ENCODE data around the gene TNFSF13. TPM values are rescaled to one million over a fixed set of nuclear protein-coding genes. Genes with fewer than 3 reads are reported as not detected.

TNFSF13 gene
- 0.61 to 1.9 TPM (median 1.3 TPM) in 5 replicates for total RNA-seq (2022; extraction: Qiagen RNA extraction; ENCODE audit: low read depth)

DNA sequence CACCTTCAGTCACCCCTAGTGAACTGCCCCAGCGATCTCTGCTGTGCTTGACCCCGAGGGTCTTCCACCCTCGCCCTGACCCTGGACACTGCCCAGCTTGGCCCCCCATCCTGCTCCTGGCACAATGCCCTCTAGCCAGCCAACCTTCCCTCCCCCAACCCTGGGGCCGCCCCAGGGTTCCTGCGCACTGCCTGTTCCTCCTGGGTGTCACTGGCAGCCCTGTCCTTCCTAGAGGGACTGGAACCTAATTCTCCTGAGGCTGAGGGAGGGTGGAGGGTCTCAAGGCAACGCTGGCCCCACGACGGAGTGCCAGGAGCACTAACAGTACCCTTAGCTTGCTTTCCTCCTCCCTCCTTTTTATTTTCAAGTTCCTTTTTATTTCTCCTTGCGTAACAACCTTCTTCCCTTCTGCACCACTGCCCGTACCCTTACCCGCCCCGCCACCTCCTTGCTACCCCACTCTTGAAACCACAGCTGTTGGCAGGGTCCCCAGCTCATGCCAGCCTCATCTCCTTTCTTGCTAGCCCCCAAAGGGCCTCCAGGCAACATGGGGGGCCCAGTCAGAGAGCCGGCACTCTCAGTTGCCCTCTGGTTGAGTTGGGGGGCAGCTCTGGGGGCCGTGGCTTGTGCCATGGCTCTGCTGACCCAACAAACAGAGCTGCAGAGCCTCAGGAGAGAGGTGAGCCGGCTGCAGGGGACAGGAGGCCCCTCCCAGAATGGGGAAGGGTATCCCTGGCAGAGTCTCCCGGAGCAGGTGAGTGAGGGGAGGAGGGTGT is at the start of gene TNFSF13:
Gene TNFSF13, plus strand, starts transcription at position 207 of the 776 bp plus-strand sequence. Its CDS starts 290 bp downstream, at position 497.

DNA sequence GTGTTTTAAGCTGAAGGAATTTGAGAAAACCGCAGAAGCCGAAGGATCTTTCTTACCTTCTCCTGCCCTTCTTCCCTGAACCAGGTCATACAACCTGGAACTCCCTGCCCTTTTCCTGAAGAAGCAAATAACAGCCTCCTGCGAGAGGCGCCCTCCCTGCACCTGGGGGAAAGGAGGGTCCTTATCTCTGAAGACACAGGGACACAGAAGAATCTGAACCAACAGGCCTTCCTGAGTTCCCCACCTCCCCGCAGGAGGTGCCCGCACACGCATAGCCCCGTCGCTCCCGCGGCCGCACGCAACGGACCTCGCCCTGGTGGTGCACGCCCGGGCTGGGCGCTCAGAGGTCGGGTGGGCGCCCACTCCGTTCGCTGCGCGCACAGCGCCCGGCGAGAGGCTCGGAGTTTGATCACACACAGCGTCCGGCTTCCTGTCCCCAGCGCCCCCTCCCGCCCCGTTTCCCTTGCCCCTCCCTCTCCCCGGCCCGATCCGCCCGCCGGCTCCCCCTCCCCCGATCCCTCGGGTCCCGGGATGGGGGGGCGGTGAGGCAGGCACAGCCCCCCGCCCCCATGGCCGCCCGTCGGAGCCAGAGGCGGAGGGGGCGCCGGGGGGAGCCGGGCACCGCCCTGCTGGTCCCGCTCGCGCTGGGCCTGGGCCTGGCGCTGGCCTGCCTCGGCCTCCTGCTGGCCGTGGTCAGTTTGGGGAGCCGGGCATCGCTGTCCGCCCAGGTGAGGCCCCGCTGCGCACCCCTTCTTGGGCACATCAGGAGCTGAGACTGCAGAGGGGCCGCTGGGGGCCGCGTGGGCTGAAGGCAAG is 9.8 kb upstream of the TNFSF13 start, which contains the start of gene TNFSF12:
Gene TNFSF12, plus strand, starts transcription at position 474 of the 816 bp plus-strand sequence. Its CDS starts 96 bp downstream, at position 570.

DNA sequence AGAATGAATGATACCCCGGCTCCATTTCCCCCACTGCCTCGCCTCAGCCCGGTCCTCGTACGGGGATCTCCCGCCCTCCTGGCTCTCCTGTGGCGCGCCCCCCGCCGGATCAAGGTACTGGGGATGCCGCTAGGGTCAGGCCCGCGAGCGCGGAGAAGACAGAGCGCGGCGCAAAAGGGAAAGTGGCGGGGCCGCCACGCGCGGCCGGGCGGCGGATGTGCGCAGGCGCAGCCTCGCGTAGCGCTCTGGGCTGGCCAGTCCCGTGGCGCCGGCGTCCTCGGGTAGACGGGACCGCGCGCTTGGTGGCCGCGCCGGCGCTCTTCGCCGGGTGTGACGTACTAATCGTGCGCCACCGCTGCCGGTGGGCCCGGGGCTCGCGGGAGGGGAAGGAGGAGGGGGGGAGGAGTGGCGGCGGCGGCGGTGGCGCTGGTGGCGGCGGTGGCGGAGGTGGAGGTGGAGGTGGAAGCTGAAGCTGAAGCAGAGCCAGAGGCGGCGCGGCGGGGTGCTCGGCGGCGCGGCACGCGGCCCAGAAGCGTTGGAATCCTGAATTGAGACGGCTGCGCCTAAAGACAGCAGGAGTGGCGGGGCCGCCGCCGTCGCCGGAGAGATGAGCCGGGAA is 3.1 kb downstream of the TNFSF13 start, which contains the start of gene SENP3:
Gene SENP3, plus strand, starts transcription at position 331 of the 619 bp plus-strand sequence. CDS start 1,158 bp downstream, outside the sequence.

DNA sequence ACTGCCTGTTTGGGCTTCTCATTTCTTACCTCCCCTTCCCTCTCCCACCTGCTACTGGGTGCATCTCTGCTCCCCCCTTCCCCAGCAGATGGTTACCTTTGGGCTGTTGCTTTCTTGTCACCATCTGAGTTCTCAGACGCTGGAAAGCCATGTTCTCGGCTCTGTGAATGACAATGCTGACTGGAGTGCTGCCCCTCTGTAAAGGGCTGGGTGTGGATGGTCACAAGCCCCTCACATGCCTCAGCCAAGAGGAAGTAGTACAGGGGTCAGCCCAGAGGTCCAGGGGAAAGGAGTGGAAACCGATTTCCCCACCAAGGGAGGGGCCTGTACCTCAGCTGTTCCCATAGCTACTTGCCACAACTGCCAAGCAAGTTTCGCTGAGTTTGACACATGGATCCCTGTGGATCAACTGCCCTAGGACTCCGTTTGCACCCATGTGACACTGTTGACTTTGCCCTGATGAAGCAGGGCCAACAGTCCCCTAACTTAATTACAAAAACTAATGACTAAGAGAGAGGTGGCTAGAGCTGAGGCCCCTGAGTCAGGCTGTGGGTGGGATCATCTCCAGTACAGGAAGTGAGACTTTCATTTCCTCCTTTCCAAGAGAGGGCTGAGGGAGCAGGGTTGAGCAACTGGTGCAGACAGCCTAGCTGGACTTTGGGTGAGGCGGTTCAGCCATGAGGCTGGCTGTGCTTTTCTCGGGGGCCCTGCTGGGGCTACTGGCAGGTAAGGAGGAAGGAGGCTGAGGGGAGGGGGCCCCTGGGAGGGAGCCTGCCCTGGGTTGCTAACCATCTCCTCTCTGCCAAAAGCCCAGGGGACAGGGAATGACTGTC is 20.7 kb downstream of the TNFSF13 start, which contains the start of gene CD68:
Gene CD68, plus strand, starts transcription at position 638 of the 833 bp plus-strand sequence. Its CDS starts 40 bp downstream, at position 678.

GRCh38 chr17:7583253-7584109 is 24.9 kb downstream of the TNFSF13 start, which contains the start of gene MPDU1:
MPDU1 (plus strand) TSS chr17:7583852; CDS start chr17:7583863, 11 bp downstream.

DNA sequence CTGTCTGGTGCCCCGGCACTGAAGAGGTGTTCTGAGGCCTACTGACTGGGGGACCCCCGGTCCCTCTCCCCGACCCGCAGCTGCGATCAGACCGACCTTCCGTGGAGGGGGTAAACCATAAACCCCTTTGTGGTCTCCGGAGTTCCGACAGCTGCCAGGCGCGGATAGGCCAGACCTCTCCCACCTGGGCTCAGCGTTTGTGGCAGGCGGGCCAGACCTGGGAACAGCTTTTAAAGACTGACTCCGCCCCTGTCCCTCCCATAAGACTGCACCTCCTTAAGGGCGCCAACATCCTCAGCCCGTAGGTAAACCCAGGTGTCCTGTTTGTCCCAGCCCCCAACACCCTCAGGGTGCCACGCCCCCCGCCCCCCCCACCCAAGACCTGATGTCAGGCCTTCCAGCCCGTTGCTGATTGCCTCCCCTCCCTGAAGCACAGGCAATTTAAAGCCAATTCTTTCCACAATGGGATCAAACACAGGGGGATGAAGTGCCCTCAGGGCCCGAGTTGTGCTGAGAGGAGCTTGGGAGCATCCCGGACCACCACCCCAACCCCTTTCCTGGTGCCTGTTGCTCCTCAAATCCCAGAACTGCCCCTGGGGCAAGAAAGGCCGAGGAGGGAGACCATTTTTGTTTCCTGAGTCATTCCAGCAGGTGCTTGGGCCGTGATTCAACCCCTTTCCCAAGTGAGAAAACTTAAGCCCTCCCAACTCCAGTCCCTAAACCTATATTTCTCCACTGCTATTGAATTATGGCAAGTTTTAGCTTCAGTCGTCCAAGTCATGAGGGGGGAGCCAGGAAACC is 31.5 kb downstream of the TNFSF13 start, which contains the start of gene SOX15:
Gene SOX15, minus strand, starts transcription at position 204 of the 801 bp plus-strand sequence. CDS start 418 bp downstream, outside the sequence.

Other genes starting within 250 kb of the TNFSF13 start
- 91.6 to 105 TPM (median 99.8 TPM) in 5 replicates for gene GPS2, start 243.4 kb upstream of the TNFSF13 start, total RNA-seq (2022; extraction: Qiagen RNA extraction; ENCODE audit: low read depth)
- gene NEURL4, start 229.4 kb upstream of the TNFSF13 start, total RNA-seq (2022; extraction: Qiagen RNA extraction; ENCODE audit: low read depth) = 24.3 to 33.5 TPM (median 29.7 TPM) in 5 replicates
- 1.9 to 7.2 TPM (median 3.1 TPM) in 5 replicates for gene ACAP1, start 222.2 kb upstream of the TNFSF13 start, total RNA-seq (2022; extraction: Qiagen RNA extraction; ENCODE audit: low read depth)
- gene KCTD11, start 206.6 kb upstream of the TNFSF13 start, total RNA-seq (2022; extraction: Qiagen RNA extraction; ENCODE audit: low read depth) = 11.9 to 16.4 TPM (median 13.3 TPM) in 5 replicates
- not detected in 5 replicates for gene TMEM95, start 203.6 kb upstream of the TNFSF13 start, total RNA-seq (2022; extraction: Qiagen RNA extraction; ENCODE audit: low read depth)
- gene TNK1, start 177.7 kb upstream of the TNFSF13 start, total RNA-seq (2022; extraction: Qiagen RNA extraction; ENCODE audit: low read depth) = 1.5 to 2.4 TPM (median 1.8 TPM) in 5 replicates
- gene PLSCR3, start 164.2 kb upstream of the TNFSF13 start, total RNA-seq (2022; extraction: Qiagen RNA extraction; ENCODE audit: low read depth) = 36.7 to 43.5 TPM (median 37.7 TPM) in 5 replicates
- 181 to 224 TPM (median 197 TPM) in 5 replicates for gene TMEM256, start 154.7 kb upstream of the TNFSF13 start, total RNA-seq (2022; extraction: Qiagen RNA extraction; ENCODE audit: low read depth)
- gene NLGN2, start 150.9 kb upstream of the TNFSF13 start, total RNA-seq (2022; extraction: Qiagen RNA extraction; ENCODE audit: low read depth) = 14.2 to 20.2 TPM (median 17.0 TPM) in 5 replicates
- gene SPEM1, start 138.4 kb upstream of the TNFSF13 start, total RNA-seq (2022; extraction: Qiagen RNA extraction; ENCODE audit: low read depth) = 0.09 TPM in 1 of 5 replicates, not detected in the others
- gene SPEM2, start 133.1 kb upstream of the TNFSF13 start, total RNA-seq (2022; extraction: Qiagen RNA extraction; ENCODE audit: low read depth) = 0.10 to 0.14 TPM in 2 of 5 replicates, not detected in the others
- gene SPEM3, start 129.9 kb upstream of the TNFSF13 start, total RNA-seq (2022; extraction: Qiagen RNA extraction; ENCODE audit: low read depth) = 0.01 to 0.04 TPM in 2 of 5 replicates, not detected in the others
- gene TMEM102, start 123.3 kb upstream of the TNFSF13 start, total RNA-seq (2022; extraction: Qiagen RNA extraction; ENCODE audit: low read depth) = 9.6 to 14.5 TPM (median 13.1 TPM) in 5 replicates
- gene FGF11, start 119.2 kb upstream of the TNFSF13 start, total RNA-seq (2022; extraction: Qiagen RNA extraction; ENCODE audit: low read depth) = 0.99 to 1.4 TPM (median 1.4 TPM) in 5 replicates
- 4.7 to 7.6 TPM (median 7.2 TPM) in 5 replicates for gene CHRNB1, start 113.7 kb upstream of the TNFSF13 start, total RNA-seq (2022; extraction: Qiagen RNA extraction; ENCODE audit: low read depth)
- 20.0 to 25.5 TPM (median 23.1 TPM) in 5 replicates for gene ZBTB4, start 79.1 kb upstream of the TNFSF13 start, total RNA-seq (2022; extraction: Qiagen RNA extraction; ENCODE audit: low read depth)
- not detected in 5 replicates for gene SLC35G6, start 77.3 kb upstream of the TNFSF13 start, total RNA-seq (2022; extraction: Qiagen RNA extraction; ENCODE audit: low read depth)
- gene POLR2A, start 74.4 kb upstream of the TNFSF13 start, total RNA-seq (2022; extraction: Qiagen RNA extraction; ENCODE audit: low read depth) = 74.3 to 88.3 TPM (median 80.0 TPM) in 5 replicates
- 9.6 to 13.5 TPM (median 10.4 TPM) in 5 replicates for gene TNFSF12, start 9.7 kb upstream of the TNFSF13 start, total RNA-seq (2022; extraction: Qiagen RNA extraction; ENCODE audit: low read depth)
- gene SENP3, start 3.2 kb downstream of the TNFSF13 start, total RNA-seq (2022; extraction: Qiagen RNA extraction; ENCODE audit: low read depth) = 94.4 to 114 TPM (median 102 TPM) in 5 replicates
- 34.0 to 42.9 TPM (median 36.5 TPM) in 5 replicates for gene CD68, start 20.9 kb downstream of the TNFSF13 start, total RNA-seq (2022; extraction: Qiagen RNA extraction; ENCODE audit: low read depth)
- gene MPDU1, start 25.1 kb downstream of the TNFSF13 start, total RNA-seq (2022; extraction: Qiagen RNA extraction; ENCODE audit: low read depth) = 116 to 133 TPM (median 120 TPM) in 5 replicates
- gene SOX15, start 31.3 kb downstream of the TNFSF13 start, total RNA-seq (2022; extraction: Qiagen RNA extraction; ENCODE audit: low read depth) = 0.22 to 0.72 TPM (median 0.37 TPM) in 5 replicates
- 54.7 to 68.2 TPM (median 61.0 TPM) in 5 replicates for gene FXR2, start 56.1 kb downstream of the TNFSF13 start, total RNA-seq (2022; extraction: Qiagen RNA extraction; ENCODE audit: low read depth)
- gene SAT2, start 69.1 kb downstream of the TNFSF13 start, total RNA-seq (2022; extraction: Qiagen RNA extraction; ENCODE audit: low read depth) = 81.2 to 99.2 TPM (median 91.7 TPM) in 5 replicates
- 0.68 to 1.0 TPM (median 0.73 TPM) in 5 replicates for gene SHBG, start 71.4 kb downstream of the TNFSF13 start, total RNA-seq (2022; extraction: Qiagen RNA extraction; ENCODE audit: low read depth)
- 0.16 to 0.33 TPM (median 0.26 TPM) in 4 of 5 replicates, not detected in the other for gene ATP1B2, start 92.2 kb downstream of the TNFSF13 start, total RNA-seq (2022; extraction: Qiagen RNA extraction; ENCODE audit: low read depth)
- 48.7 to 61.6 TPM (median 55.2 TPM) in 5 replicates for gene TP53, start 128.7 kb downstream of the TNFSF13 start, total RNA-seq (2022; extraction: Qiagen RNA extraction; ENCODE audit: low read depth)
- 33.9 to 50.3 TPM (median 47.7 TPM) in 5 replicates for gene WRAP53, start 129.7 kb downstream of the TNFSF13 start, total RNA-seq (2022; extraction: Qiagen RNA extraction; ENCODE audit: low read depth)
- gene EFNB3, start 146.5 kb downstream of the TNFSF13 start, total RNA-seq (2022; extraction: Qiagen RNA extraction; ENCODE audit: low read depth) = 1.0 to 1.7 TPM (median 1.4 TPM) in 5 replicates
- 0.01 to 0.03 TPM in 2 of 5 replicates, not detected in the others for gene DNAH2, start 159.0 kb downstream of the TNFSF13 start, total RNA-seq (2022; extraction: Qiagen RNA extraction; ENCODE audit: low read depth)

Measured in A549 treated with CpdA at 1 μM for 4 hours (cell line).